Skeletal muscle satellite cell (primary cell): ENCODE measurements around the gene PTPRU.
A peak's percentile ranks its signal among the peaks of the same experiment; 100 is the strongest.

Source experiments
- H3K27me3 ChIP-seq: 2 replicates; pipeline ENCODE4 v1.7.0; 2013; ENCODE audit warnings: low read length; ENCODE audit not compliant: control insufficient read depth, insufficient read depth
- H3K36me3 ChIP-seq: 2 replicates; pipeline ENCODE4 v1.7.0; 2013; ENCODE audit warnings: mild to moderate bottlenecking, control low read depth, low read length; ENCODE audit not compliant: insufficient read depth
- H3K4me1 ChIP-seq: 2 replicates; pipeline ENCODE4 v1.7.0; 2013; ENCODE audit warnings: low read length; ENCODE audit not compliant: control insufficient read depth, insufficient read depth
- H3K4me2 ChIP-seq: 2 replicates; pipeline ENCODE4 v1.7.0; 2013; ENCODE audit warnings: mild to moderate bottlenecking, low read length
- H3K4me3 ChIP-seq: 2 replicates; pipeline ENCODE4 v1.7.0; 2013; ENCODE audit warnings: low read length
- H3K9ac ChIP-seq: 2 replicates; pipeline ENCODE4 v1.7.0; 2013; ENCODE audit warnings: mild to moderate bottlenecking, low read depth, low read length, moderate library complexity
- H3K9me3 ChIP-seq: replicated peaks from 2 replicates; pipeline ENCODE4 v1.7.0; 2013; ENCODE audit warnings: mild to moderate bottlenecking, control low read depth, low read length

Gene PTPRU

DNA sequence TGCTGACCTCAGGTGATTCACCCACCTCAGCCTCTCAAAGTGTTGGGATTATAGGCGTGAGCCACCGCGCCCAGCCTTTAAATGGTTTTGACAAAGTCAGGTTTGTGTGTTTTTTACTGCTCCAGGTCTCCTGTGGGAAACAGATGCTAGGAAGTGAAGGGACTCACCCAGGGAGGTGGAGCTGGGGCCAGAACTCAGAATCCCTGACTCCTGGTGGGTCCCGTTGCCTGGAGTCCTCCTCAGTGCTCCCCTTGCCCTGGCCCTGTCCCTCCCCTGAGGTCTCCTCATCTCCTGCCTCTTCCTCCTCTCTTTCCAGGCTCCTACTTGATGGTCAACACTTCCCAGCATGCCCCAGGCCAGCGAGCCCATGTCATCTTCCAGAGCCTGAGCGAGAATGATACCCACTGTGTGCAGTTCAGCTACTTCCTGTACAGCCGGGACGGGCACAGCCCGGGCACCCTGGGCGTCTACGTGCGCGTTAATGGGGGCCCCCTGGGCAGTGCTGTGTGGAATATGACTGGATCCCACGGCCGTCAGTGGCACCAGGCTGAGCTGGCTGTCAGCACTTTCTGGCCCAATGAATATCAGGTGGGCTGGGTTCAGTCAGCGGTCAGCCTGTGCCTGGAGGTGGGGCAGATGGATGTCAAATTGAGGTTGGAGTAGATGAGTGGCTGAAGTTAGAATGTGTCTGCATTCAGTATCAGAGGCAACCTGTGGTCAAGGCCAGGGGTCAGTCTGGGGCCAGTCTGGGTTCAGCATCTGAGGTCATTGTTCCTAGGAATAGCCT, 22.1 kb downstream of the PTPRU start:
- no peaks in the 10 kb centered on the region for H3K36me3 ChIP-seq
- H3K4me3 ChIP-seq = no peak overlapping the region
- H3K9ac ChIP-seq = no peak overlapping the region
- H3K9me3 ChIP-seq = no peaks in the 10 kb centered on the region
- H3K4me1 ChIP-seq = peaks cover 12% of the 10 kb centered on the region
- no peaks in the 10 kb centered on the region for H3K27me3 ChIP-seq
- H3K4me2 ChIP-seq = no peak overlapping the region

DNA sequence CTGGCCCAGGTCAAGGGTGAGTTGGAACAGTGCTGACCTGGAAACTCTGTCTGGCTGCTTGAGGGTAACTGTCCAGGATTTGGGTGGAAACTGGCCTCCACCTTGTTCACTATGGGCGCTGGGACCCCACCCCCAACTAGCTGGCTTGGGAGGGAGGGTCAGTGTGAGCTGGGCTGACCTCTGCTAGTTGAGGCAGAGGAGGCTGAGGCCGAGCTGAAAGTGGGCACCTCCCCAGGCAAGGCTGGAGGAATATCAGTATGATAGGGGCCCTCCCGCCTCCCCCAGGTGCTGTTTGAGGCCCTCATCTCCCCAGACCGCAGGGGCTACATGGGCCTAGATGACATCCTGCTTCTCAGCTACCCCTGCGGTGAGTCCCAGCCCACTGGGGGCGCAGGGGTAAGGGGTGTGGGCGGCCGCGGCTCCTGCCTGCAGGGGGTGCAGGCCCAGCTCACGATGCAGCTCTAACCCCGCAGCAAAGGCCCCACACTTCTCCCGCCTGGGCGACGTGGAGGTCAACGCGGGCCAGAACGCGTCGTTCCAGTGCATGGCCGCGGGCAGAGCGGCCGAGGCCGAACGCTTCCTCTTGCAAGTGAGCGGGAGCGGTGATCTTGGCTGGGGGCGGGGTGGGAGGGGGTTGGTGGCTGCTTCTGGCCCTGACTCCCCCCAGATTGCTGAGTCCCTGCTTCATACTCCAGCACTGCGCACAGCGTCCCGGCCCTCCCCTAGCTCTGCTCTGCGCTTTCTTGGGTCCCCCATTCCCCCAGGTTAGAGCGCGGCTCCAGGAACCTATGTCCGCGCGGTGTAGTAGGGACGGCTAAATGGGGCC, 22.9 kb downstream of the PTPRU start:
- Histone ChIP-seq H3K36me3 (no peaks in the 10 kb centered on the region), H3K4me3 (peak overlapping the region; percentile 69), H3K9ac (peak overlapping the region; percentile 30), H3K4me2 (peak overlapping the region; percentile 90), H3K27me3 (no peaks in the 10 kb centered on the region), H3K4me1 (peaks cover 12% of the 10 kb centered on the region), H3K9me3 (no peaks in the 10 kb centered on the region)

DNA sequence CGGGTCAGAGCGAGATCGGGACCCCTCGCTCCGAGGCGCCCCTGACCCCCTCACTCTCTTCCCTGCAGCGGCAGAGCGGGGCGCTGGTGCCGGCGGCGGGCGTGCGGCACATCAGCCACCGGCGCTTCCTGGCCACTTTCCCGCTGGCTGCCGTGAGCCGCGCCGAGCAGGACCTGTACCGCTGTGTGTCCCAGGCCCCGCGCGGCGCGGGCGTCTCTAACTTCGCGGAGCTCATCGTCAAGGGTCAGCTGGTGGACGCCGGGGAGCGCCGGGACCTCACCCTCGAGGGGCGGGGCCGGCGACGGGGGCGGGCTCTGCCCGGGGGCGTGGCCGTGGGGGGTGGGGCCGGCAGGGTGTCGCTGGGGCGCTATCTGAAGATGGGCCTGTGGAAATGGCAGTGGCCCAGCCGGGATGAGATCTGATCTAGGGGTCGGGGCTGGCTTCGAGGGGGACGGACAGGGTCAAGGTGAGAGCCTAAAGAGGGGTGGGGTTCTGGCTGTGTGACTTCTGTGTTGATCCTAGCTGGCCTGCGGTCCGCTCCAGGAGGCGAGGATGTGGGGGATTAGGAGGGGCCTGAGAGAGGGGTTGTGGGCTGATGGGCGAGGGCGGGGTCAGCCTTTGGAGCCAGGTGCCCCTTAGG, 23.6 kb downstream of the PTPRU start:
- H3K36me3 ChIP-seq = no peaks in the 10 kb centered on the region
- no peaks in the 10 kb centered on the region for H3K27me3 ChIP-seq
- H3K9me3 ChIP-seq = no peaks in the 10 kb centered on the region
- H3K4me1 ChIP-seq = peaks cover 15% of the 10 kb centered on the region
- H3K9ac ChIP-seq = peak overlapping the region; percentile 30
- peak overlapping the region; percentile 90 for H3K4me2 ChIP-seq
- H3K4me3 ChIP-seq = peak overlapping the region; percentile 69

DNA sequence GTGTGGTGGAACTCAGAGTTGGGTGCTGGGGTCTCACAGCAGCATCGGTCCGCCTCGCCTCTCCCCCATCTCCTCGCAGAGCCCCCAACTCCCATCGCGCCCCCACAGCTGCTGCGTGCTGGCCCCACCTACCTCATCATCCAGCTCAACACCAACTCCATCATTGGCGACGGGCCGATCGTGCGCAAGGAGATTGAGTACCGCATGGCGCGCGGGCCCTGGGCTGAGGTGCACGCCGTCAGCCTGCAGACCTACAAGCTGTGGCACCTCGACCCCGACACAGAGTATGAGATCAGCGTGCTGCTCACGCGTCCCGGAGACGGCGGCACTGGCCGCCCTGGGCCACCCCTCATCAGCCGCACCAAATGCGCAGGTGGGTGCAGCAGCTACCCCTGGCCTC, 24.2 kb downstream of the PTPRU start:
- H3K27me3 ChIP-seq = no peaks in the 10 kb centered on the region
- peaks cover 15% of the 10 kb centered on the region for H3K4me1 ChIP-seq
- no peaks in the 10 kb centered on the region for H3K36me3 ChIP-seq
- H3K4me3 ChIP-seq = no peak overlapping the region
- no peak overlapping the region for H3K9ac ChIP-seq
- H3K4me2 ChIP-seq = peak overlapping the region; percentile 90
- no peaks in the 10 kb centered on the region for H3K9me3 ChIP-seq

DNA sequence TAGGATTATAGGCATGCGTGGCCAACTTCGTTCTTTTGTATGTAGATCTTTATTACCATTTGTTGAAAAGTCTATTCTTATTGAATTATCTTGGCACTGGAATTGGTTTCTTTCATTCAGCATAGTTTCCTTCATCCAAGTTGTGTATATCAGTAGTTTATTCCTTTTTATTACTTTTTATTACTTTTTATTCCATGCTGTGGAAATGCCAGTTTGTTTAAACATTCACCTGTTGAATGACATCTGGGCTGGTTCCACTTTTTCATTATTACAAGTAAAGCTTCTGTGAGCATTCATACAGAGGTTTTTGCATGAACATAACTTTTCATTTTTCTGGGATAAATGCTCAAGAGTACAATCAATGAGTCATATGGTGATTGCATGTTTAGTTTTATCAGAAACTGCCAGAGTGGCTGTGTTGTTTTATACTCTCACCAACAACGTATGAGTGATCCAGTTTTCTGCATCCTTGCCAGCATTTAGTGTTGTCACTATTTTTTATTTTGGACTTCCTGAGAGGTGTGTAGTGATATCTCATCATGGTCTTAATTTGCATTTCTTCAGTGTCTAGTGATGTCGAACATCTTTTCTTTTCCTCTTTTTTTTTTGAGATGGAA, 28.6 kb downstream of the PTPRU start:
- Histone ChIP-seq H3K4me1 (peaks cover 4% of the 10 kb centered on the region), H3K4me2 (no peak overlapping the region), H3K36me3 (no peaks in the 10 kb centered on the region), H3K9ac (no peak overlapping the region), H3K4me3 (no peak overlapping the region), H3K27me3 (no peaks in the 10 kb centered on the region), H3K9me3 (no peaks in the 10 kb centered on the region)

DNA sequence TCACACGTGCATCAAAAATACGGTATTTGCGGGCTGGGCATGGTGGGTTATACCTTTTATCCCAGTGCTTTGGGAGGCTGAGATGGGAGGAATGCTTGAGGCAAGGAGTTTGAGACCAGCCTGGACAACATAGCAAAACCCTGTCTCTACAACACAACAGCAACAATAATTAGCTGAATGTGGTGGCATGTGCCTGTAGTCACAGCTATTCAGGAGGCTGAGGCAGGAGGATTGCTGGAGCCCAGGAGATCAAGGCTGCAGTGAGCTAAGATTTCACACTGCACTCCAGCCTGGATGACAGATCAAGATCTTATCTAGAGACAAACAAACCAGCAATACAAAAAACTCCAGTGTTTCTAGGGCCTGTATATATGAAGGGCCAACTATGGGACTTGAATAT, 30.6 kb downstream of the PTPRU start:
- H3K9me3 ChIP-seq = no peaks in the 10 kb centered on the region
- H3K4me3 ChIP-seq = no peak overlapping the region
- peaks cover 17% of the 10 kb centered on the region for H3K4me1 ChIP-seq

DNA sequence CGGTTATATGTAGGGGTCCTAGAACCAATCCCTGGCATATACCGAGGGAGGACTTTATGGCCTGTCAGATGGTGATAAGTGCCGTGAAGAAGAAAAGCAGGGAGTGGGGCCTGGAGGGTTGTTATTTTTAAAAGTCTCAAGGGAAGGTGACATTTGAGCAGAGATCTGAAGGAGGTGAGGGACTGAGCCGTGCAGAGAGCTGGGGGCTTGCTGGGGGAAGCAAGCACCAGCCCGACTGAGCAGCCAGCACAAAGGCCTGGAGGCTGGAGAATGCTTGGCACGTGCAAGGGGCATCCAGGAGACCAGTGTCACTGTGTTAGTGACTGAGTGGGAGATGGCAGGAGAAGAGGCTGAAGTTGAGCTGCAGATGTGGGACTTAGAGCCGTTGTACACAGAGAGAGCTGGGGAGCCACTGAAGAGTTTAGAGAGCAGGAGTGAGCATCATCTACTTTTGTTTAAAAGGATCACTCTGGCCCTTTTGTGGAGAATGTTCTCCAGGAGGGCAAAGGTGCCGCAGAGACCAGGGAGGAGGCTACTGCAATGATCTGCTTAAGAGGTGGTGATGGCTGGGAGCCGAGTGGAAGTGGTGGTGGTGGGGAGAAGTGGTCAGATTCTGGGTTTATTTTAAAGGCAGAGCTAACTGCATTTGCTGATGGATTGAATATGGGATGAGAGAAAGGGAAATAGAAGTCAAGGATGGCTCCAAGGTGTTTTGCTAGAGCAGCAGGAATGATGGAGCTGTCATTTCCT, 31.2 kb downstream of the PTPRU start:
- Histone ChIP-seq H3K4me1 (peaks cover 21% of the 10 kb centered on the region), H3K4me2 (no peak overlapping the region), H3K9ac (no peak overlapping the region), H3K36me3 (no peaks in the 10 kb centered on the region), H3K9me3 (no peaks in the 10 kb centered on the region), H3K4me3 (no peak overlapping the region), H3K27me3 (no peaks in the 10 kb centered on the region)

More for the DNA sequence above, 30.6 kb downstream of the PTPRU start:
- Histone ChIP-seq H3K4me2 (no peak overlapping the region), H3K36me3 (no peaks in the 10 kb centered on the region), H3K9ac (no peak overlapping the region), H3K27me3 (no peaks in the 10 kb centered on the region)

DNA sequence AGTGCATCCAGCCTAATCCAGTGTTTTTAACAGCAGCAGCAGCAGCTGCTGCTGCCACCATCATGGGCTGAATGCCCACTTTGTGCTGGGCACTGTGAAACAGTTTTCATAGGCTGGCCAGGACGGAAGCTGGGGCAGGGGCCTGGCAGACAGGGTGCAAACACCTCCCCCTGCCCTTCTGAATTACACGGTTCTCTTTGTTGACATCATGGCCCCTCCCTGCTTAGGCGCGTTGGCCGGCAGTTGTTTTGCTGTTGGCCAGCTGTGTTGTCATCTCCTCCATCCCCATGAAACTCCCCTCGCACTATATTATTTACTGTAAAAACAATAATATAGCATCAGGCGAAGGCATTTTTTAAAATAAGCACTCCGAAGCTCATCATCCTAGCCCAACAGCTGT, 33.1 kb downstream of the PTPRU start:
- Histone ChIP-seq H3K36me3 (no peaks in the 10 kb centered on the region), H3K27me3 (no peaks in the 10 kb centered on the region), H3K4me3 (no peak overlapping the region), H3K9ac (no peak overlapping the region), H3K4me1 (peaks cover 21% of the 10 kb centered on the region), H3K4me2 (no peak overlapping the region), H3K9me3 (no peaks in the 10 kb centered on the region)

DNA sequence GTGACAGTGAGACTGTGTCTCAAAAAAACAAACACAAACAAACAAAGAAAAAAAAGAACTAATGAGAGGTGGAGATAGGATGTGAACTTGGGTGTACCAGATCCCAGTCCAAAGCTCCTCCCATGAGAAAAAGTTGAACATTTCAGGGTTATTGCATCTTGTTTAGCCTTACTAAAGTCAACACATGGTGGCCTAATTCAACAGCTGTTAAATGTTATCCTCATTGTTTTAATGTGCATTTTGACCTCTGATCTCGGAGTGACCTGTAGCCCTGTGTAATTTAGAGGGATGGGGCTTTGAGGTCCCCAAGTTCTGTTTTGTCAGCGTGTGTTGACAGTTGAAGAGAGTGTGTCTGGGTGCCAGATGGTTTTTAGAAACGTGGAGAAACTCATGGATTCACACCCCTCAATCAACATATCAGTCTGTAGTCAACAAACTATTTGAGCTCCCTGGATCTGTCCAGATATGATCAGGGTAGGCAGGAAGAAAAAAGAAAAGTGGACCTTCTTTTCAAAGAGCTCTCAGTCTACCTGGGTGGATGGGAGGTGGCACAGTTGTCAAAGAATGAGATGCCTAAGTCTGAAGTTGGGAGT, 34.7 kb downstream of the PTPRU start:
- no peaks in the 10 kb centered on the region for H3K27me3 ChIP-seq

DNA sequence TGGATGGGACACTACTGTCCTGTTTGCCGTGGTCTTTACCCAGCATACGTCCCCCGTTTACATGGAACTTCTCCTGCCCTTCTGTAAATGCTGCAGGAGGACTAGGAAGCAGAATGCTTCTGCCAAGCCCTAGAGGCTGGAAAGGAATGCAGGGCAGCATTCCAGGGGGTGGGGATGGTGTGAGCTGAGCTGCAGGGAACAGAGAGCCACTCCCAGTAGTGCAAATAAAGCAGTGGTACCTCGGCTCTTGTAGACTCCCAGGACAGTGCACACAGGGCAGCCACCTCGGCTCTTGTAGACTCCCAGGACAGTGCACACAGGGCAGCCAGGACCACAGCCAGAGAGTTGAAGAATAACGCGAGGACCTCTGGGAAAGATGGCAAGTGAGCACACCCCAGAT, 35.4 kb downstream of the PTPRU start:
- no peak overlapping the region for H3K9ac ChIP-seq
- peaks cover 3% of the 10 kb centered on the region for H3K36me3 ChIP-seq
- H3K4me2 ChIP-seq = peak overlapping the region; percentile 68
- no peak overlapping the region for H3K4me3 ChIP-seq
- H3K9me3 ChIP-seq = no peaks in the 10 kb centered on the region
- no peaks in the 10 kb centered on the region for H3K27me3 ChIP-seq
- peaks cover 17% of the 10 kb centered on the region for H3K4me1 ChIP-seq

More for the DNA sequence above, 34.7 kb downstream of the PTPRU start:
- Histone ChIP-seq H3K36me3 (peaks cover 3% of the 10 kb centered on the region), H3K9ac (no peak overlapping the region), H3K9me3 (no peaks in the 10 kb centered on the region), H3K4me3 (no peak overlapping the region), H3K4me2 (no peak overlapping the region), H3K4me1 (peaks cover 17% of the 10 kb centered on the region)
